Ammon's horn (tissue), 1 donor: Measurements from ENCODE around the gene NMNAT1.
"Not testable (repeated sequence)": the region's sequence is repeated elsewhere in the genome, so short reads cannot be mapped to it uniquely, and the experiment has no call there.

ENCODE experiments used
- DNase-seq: peaks from one replicate; pipeline ENCODE4 v3.0.0-alpha.2; 2016; ENCODE audit warnings: low spot score

Gene NMNAT1

GRCh38 chr1:10020086-10020485 lies 76.8 kb downstream of the NMNAT1 start:
- DNase-seq = no peak

DNA sequence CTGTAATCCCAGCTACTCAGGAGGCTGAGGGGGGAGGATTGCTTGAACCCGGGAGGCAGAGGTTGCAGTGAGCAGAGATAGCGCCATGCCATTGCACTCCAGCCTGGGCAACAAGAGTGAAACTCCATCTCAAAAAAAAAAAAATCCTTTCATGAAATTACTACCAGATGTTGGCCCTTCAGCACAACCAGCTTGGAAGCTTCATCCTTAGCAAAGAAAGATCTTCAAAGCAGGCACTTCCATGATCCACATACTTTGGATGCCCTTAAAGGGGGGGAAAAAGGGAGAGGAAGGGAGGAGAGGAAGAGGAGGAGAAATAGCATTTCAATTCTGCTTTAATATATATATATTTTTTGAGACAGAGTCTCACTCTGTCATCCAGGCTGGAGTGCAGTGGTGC lies 77.4 kb downstream of the NMNAT1 start:
- not testable (repeated sequence) for DNase-seq

DNA sequence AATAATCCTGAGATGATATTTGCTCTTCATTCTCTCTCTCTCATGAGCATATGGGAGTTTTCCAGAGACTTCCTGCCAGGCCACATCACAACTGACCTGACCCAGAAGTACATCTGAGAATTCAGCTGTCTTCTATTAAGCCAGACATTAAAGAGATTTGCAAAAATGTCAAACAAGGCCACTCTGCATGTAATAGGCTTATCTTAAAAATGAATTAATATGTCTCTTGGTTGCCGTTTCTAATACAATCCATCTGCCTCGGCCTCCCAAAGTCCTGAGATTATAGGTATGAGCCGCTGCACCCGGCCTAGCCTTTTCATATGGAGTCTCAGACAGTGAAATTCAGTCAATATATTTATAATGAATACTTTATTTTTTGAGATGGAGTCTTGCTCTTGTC lies 78.7 kb downstream of the NMNAT1 start:
- not testable (repeated sequence) for DNase-seq

DNA sequence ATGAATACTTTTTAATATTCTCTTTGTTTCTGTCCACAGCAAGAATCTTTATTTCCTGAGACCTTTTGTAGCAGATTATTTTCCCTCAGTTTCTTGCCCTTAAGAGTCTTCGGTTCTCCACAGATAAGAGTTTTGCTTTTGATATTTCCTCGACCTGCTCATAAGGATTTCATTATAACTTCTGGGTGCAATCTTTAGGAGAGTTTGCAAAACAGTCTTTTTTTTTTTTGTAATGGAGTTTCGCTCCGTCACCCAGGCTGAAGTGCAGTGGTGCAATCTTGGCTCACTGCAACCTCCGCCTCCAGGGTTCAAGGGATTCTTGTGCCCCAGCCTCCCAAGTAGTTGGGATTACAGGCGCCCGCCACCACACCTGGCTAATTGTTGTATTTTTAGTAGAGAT lies 79.4 kb downstream of the NMNAT1 start:
- DNase-seq = no peak

DNA sequence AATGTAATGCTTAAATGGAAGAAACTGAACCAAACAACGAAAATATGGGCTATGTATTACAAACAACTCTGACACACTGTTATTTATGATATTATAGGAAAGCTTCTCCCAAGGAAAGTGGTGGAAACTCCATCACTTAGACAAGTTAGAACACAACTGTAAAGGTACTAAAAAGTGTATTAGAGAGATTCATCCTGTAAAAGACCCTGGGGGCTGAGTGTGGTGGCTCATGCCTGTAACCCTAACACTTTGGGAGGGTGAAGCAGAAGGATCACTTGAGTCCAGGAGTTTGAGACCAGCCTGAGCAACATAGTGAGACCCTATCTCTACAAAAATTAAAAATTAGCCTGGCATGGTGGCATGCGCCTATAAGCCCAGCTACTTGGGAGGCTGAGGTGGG lies 82.1 kb downstream of the NMNAT1 start:
- DNase-seq = no peak

DNA sequence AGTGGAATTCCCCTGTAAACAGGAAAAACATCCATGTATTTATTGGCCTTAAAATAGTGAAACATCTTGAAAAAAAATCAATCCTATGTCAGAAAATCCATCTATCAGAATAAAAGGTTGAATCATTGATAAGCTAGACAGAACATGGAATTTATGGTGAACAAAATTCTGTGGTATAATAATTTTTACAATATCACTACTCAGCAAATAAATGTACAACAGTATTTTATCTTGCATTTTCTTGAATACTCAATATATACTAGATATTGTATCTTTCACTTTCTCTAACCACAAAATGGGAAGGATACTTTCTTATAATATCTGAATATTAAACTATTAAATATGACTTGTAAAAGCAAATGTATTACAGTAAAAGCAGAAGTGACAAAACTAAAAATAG lies 83.8 kb downstream of the NMNAT1 start:
- DNase-seq = no peak

GRCh38 chr1:10028956-10029500 lies 85.8 kb downstream of the NMNAT1 start:
- not testable (repeated sequence) for DNase-seq

DNA sequence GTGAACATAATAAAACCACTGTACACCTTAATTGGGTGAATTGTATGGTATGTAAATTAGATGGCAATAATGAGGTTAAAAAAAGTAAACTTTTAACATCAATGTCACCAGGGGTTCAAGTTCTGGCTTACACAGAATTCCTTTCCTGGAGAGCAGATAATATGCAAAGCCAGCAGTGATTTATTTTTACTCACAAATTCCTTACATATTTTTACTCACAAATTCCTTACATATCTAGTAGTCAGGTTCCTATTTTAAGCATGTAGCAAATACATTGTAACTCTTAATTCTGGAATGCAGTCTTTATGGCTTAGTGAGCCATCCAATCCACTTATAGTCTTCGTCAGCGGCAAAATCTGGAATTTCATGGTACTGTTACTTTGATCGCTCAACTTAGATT lies 88.2 kb downstream of the NMNAT1 start:
- DNase-seq = no peak

DNA sequence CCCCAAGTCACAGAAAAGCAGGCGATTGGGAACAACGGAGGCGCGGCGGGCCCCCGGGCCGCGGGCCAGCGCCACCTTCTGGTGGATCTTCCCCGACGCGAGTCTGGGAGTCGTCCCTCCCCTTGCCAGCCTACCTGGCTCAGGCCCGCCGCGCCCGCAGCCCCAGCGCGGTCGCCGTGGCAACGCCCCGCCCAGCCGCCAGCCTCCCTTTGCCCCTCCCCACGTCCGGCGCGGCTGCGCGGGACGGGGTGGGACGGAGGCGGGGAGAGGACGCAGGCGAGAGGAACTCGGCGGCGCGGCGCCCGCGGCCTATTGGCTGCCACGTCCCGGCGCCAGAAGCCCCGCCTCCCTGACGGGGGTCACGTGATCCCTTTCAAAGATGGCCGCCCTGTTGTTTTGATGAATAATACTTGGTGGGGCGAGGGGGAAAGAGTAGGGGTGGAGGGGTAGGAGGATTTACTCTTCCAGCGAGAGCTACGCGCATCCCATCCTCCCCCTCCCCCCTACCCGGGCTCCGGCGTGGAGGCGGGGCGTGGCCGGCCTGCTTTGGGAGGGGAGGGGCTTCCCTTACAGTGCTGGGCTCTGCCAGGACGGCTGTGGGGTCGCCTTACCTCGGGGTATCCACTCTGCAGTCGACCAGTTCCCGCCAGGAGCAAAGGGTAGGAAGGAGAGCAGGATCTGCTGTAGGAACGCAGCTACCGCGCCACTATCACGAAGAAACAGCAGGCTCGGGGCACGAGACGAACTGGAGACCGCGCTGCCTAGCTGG lies 89.5 kb downstream of the NMNAT1 start, which contains the start of gene UBE4B:
UBE4B (plus strand) TSS at position 369 of the 769 bp plus-strand sequence. CDS start 713 bp downstream, outside the sequence.
- peak; percentile 99 for DNase-seq

- no peak for DNase-seq
Observed at GRCh38 chr1:10033359-10033845, 90.1 kb downstream of the NMNAT1 start.
